BJ (cell line): ENCODE data around the gene MAML2. TPM values are rescaled to one million over a fixed set of nuclear protein-coding genes. Genes with fewer than 3 reads are reported as not detected.

Source experiments
- CTCF ChIA-PET: fragments of 350-600 bp; formaldehyde crosslinking; extraction: SDS; loops from one replicate; lab custom pipeline; 2021; ENCODE audit warnings: antibody characterized with exemption, inconsistent platforms; lab: Yijun Ruan, JAX
- POLR2A ChIA-PET: fragments of 300-600 bp; sonication (Branson Sonifier 250); formaldehyde crosslinking; extraction: SDS; loops from one replicate; lab custom pipeline; 2021; ENCODE audit warnings: antibody characterized with exemption; lab: Charles Lee
- DNase-seq: peaks from one replicate; pipeline ENCODE4 v3.0.0-alpha.2; 2011; ENCODE audit warnings: low read depth
- H3K27me3 ChIP-seq: 2 replicates; pipeline ENCODE4 v1.6.0; 2011; ENCODE audit warnings: low read length; ENCODE audit not compliant: control insufficient read depth, insufficient read depth
- H3K36me3 ChIP-seq: 2 replicates; pipeline ENCODE4 v1.5.1; 2011; ENCODE audit warnings: low read length; ENCODE audit not compliant: control insufficient read depth, insufficient read depth
- H3K4me3 ChIP-seq: 2 replicates; pipeline ENCODE4 v1.5.1; 2011; ENCODE audit warnings: low read depth, mild to moderate bottlenecking, control low read depth, low read length
- polyA plus RNA-seq: library from polyadenylated mRNA; depleted of rRNA; stranded (reverse); fragments of >200 nt; gene quantifications from 2 replicates; pipeline ENCODE4 v1.2.3, GENCODE V29; 2011
- TF ChIP-seq, protein P1 (sequence below): IDR thresholded peaks from 2 replicates; pipeline ENCODE4 v1.5.1; 2011; ENCODE audit warnings: low read depth, mild to moderate bottlenecking, control low read depth, inconsistent platforms, low read length, moderate library complexity; ENCODE audit not compliant: insufficient read depth

Gene MAML2
- polyA plus RNA-seq, 1 experiment = 22.0 TPM

- Histone ChIP-seq H3K27me3 (no peaks in the 10 kb centered on the region), H3K4me3 (no peak overlapping the region), H3K36me3 (no peaks in the 10 kb centered on the region)
- ChIA-PET POLR2A (no interaction called here), CTCF (interaction anchor here (1.5 to 1.7 kb wide), 2 partner anchors 13 to 168 kb away, joined by 4 to 5 read pairs; no protein-coding TSS in a partner anchor)
- TF ChIP-seq, protein P1, sequence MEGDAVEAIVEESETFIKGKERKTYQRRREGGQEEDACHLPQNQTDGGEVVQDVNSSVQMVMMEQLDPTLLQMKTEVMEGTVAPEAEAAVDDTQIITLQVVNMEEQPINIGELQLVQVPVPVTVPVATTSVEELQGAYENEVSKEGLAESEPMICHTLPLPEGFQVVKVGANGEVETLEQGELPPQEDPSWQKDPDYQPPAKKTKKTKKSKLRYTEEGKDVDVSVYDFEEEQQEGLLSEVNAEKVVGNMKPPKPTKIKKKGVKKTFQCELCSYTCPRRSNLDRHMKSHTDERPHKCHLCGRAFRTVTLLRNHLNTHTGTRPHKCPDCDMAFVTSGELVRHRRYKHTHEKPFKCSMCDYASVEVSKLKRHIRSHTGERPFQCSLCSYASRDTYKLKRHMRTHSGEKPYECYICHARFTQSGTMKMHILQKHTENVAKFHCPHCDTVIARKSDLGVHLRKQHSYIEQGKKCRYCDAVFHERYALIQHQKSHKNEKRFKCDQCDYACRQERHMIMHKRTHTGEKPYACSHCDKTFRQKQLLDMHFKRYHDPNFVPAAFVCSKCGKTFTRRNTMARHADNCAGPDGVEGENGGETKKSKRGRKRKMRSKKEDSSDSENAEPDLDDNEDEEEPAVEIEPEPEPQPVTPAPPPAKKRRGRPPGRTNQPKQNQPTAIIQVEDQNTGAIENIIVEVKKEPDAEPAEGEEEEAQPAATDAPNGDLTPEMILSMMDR = no peak
- no peak for DNase-seq
These were observed 169.1 kb downstream of the MAML2 start for GRCh38 chr11:96173906-96174305.

- ChIA-PET CTCF (interaction anchor here (1.5 to 1.7 kb wide), 2 partner anchors 13 to 168 kb away, joined by 4 to 5 read pairs; no protein-coding TSS in a partner anchor), POLR2A (interaction anchor here (0.7 kb wide), 1 partner anchor 1405 kb away, joined by 4 read pairs; the partner anchor contains the start of gene AMOTL1)
- H3K36me3 ChIP-seq = no peaks in the 10 kb centered on the region
- TF ChIP-seq, protein P1 = no peak
- H3K4me3 ChIP-seq = no peak overlapping the region
- no peaks in the 10 kb centered on the region for H3K27me3 ChIP-seq
- DNase-seq = no peak
These were observed 169.6 kb downstream of the MAML2 start for GRCh38 chr11:96173422-96173821.

- CTCF ChIA-PET = interaction anchor here (1.5 to 1.7 kb wide), 2 partner anchors 14 to 169 kb away, joined by 4 to 5 read pairs; no protein-coding TSS in a partner anchor
- TF ChIP-seq, protein P1 = no peak
- Histone ChIP-seq H3K27me3 (no peaks in the 10 kb centered on the region), H3K4me3 (no peak overlapping the region), H3K36me3 (no peaks in the 10 kb centered on the region)
- POLR2A ChIA-PET = no interaction called here
- DNase-seq = no peak
These were observed 170.4 kb downstream of the MAML2 start for GRCh38 chr11:96172604-96173003.

- ChIA-PET CTCF (interaction anchor here (0.6 to 1.7 kb wide), 2 partner anchors 114 to 940 kb away, joined by 3 to 4 read pairs; no protein-coding TSS in a partner anchor), POLR2A (interaction anchor here (1.2 kb wide), 1 partner anchor 13 kb away, joined by 7 read pairs; no protein-coding TSS in a partner anchor)
- Histone ChIP-seq H3K4me3 (no peak overlapping the region), H3K27me3 (no peaks in the 10 kb centered on the region), H3K36me3 (no peaks in the 10 kb centered on the region)
- TF ChIP-seq, protein P1 = no peak
- no peak for DNase-seq
These were observed 173.7 kb downstream of the MAML2 start for GRCh38 chr11:96169250-96169649.

- no peak overlapping the region for H3K4me3 ChIP-seq
- TF ChIP-seq, protein P1 = no peak
- ChIA-PET POLR2A (interaction anchor here (1.2 kb wide), 1 partner anchor 13 kb away, joined by 7 read pairs; no protein-coding TSS in a partner anchor), CTCF (interaction anchor here (0.6 to 2.1 kb wide), 3 partner anchors 113 to 939 kb away, joined by 3 to 7 read pairs (median 4); partner anchors contain the start of gene MAML2)
- H3K36me3 ChIP-seq = no peaks in the 10 kb centered on the region
- no peaks in the 10 kb centered on the region for H3K27me3 ChIP-seq
- no peak for DNase-seq
These were observed 174.4 kb downstream of the MAML2 start for GRCh38 chr11:96168623-96169022.
